Measurements from ENCODE around the gene PPIP5K1.
"Not testable (repeated sequence)": the region's sequence is repeated elsewhere in the genome, so short reads cannot be mapped to it uniquely, and the experiment has no call there.

Gene PPIP5K1

GRCh38 chr15:43589778-43590466 is at the start of gene PPIP5K1:
TSS of gene PPIP5K1 (minus strand) at chr15:43590208. CDS start at chr15:43584504, 5,704 bp downstream.
- CTCF ChIA-PET; H3K4me3 ChIP-seq (ENCODE audit: low read depth, low read length); POLR2A ChIA-PET; H3K27ac ChIP-seq (ENCODE audit: extremely low read depth, low read depth, low read length); H3K36me3 ChIP-seq (ENCODE audit: control insufficient read depth in 2 of 2, insufficient read depth in 1 of 2, low read length in 2 of 2); H3K4me1 ChIP-seq (ENCODE audit: control insufficient read depth, insufficient read depth, low read length); H3K9me3 ChIP-seq (ENCODE audit: control insufficient read depth, insufficient read depth, low read depth, low read length): not testable (repeated sequence)

GRCh38 chr15:43638464-43639204 is 48.6 kb upstream of the PPIP5K1 start:
- H3K4me1 ChIP-seq (ENCODE audit: control insufficient read depth, insufficient read depth, low read length); H3K4me3 ChIP-seq (ENCODE audit: low read depth, low read length); H3K27ac ChIP-seq (ENCODE audit: extremely low read depth, low read depth, low read length); H3K36me3 ChIP-seq (ENCODE audit: control insufficient read depth in 2 of 2, insufficient read depth in 1 of 2, low read length in 2 of 2); H3K9me3 ChIP-seq (ENCODE audit: control insufficient read depth, insufficient read depth, low read depth, low read length): not testable (repeated sequence)
- ChIA-PET POLR2A (interaction anchor here (0.7 kb wide), 1 partner anchor 37 kb away, joined by 3 read pairs; no protein-coding TSS in a partner anchor), CTCF (interaction anchor here (0.6 kb wide), 1 partner anchor 125 kb away, joined by 8 read pairs; no protein-coding TSS in a partner anchor)

- CTCF ChIA-PET; POLR2A ChIA-PET; H3K9me3 ChIP-seq (ENCODE audit: control insufficient read depth, insufficient read depth, low read depth, low read length): not testable (repeated sequence)
Measured at GRCh38 chr15:43626937-43627336, 36.9 kb upstream of the PPIP5K1 start.

GRCh38 chr15:43625106-43625505 is 35.1 kb upstream of the PPIP5K1 start:
- Histone ChIP-seq H3K27ac (ENCODE audit: extremely low read depth, low read depth, low read length) (no peak overlapping the region), H3K36me3 (ENCODE audit: control insufficient read depth in 2 of 2, insufficient read depth in 1 of 2, low read length in 2 of 2) (no peaks in the 10 kb centered on the region), H3K4me3 (ENCODE audit: low read depth, low read length) (no peak overlapping the region), H3K9me3 (ENCODE audit: control insufficient read depth, insufficient read depth, low read depth, low read length) (no peaks in the 10 kb centered on the region), H3K4me1 (ENCODE audit: control insufficient read depth, insufficient read depth, low read length) (no peaks in the 10 kb centered on the region)
- ChIA-PET POLR2A (no interaction called here), CTCF (interaction anchor here (0.6 kb wide), 1 partner anchor 145 kb away, joined by 4 read pairs; no protein-coding TSS in a partner anchor)
- TF ChIP-seq KLF7 (tag by site-specific recombination; IDR thresholded peaks at IDR 0.05; ENCODE audit: borderline replicate concordance) (no peak), TSHZ1 (tag by site-specific recombination; IDR thresholded peaks at IDR 0.05; ENCODE audit: borderline replicate concordance) (no peak), MYNN (tag by site-specific recombination; IDR thresholded peaks at IDR 0.05; ENCODE audit: borderline replicate concordance) (no peak), ZFP37 (tag by site-specific recombination; IDR thresholded peaks at IDR 0.05) (no peak), ZNF24 (tag by site-specific recombination; IDR thresholded peaks at IDR 0.05) (no peak), ZNF433 (tag by site-specific recombination; IDR thresholded peaks at IDR 0.05; ENCODE audit: low read depth) (no peak), ZNF518A (tag by site-specific recombination; conservative IDR thresholded peaks at IDR 0.05; ENCODE audit: low read depth) (no peak), ZNF645 (tag by site-specific recombination; IDR thresholded peaks at IDR 0.05) (no peak), WT1 (tag by site-specific recombination; IDR thresholded peaks at IDR 0.05) (no peak), ZNF585B (tag by site-specific recombination; IDR thresholded peaks at IDR 0.05) (no peak), ZNF184 (tag by site-specific recombination; IDR thresholded peaks at IDR 0.05) (no peak), RBAK (tag by site-specific recombination; IDR thresholded peaks at IDR 0.05) (no peak)
- TF ChIP-seq, protein P1, sequence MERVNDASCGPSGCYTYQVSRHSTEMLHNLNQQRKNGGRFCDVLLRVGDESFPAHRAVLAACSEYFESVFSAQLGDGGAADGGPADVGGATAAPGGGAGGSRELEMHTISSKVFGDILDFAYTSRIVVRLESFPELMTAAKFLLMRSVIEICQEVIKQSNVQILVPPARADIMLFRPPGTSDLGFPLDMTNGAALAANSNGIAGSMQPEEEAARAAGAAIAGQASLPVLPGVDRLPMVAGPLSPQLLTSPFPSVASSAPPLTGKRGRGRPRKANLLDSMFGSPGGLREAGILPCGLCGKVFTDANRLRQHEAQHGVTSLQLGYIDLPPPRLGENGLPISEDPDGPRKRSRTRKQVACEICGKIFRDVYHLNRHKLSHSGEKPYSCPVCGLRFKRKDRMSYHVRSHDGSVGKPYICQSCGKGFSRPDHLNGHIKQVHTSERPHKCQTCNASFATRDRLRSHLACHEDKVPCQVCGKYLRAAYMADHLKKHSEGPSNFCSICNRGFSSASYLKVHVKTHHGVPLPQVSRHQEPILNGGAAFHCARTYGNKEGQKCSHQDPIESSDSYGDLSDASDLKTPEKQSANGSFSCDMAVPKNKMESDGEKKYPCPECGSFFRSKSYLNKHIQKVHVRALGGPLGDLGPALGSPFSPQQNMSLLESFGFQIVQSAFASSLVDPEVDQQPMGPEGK (tag by site-specific recombination; IDR thresholded peaks at IDR 0.05): no peak

More at GRCh38 chr15:43626937-43627336, 36.9 kb upstream of the PPIP5K1 start:
- H3K36me3 ChIP-seq (ENCODE audit: control insufficient read depth in 2 of 2, insufficient read depth in 1 of 2, low read length in 2 of 2); H3K4me3 ChIP-seq (ENCODE audit: low read depth, low read length); H3K27ac ChIP-seq (ENCODE audit: extremely low read depth, low read depth, low read length); H3K4me1 ChIP-seq (ENCODE audit: control insufficient read depth, insufficient read depth, low read length): not testable (repeated sequence)
- peak; percentile 55; the same call in 1 of the 2 replicates for TF ChIP-seq ZNF121 (tag by site-specific recombination; IDR thresholded peaks at IDR 0.05)

Data from HEK293 (cell line).